ENCODE data around the gene MROH9.

GRCh38 chr1:170959385-170959784 is 24.1 kb downstream of the MROH9 start:
- TF ChIP-seq GATA2 (IDR thresholded peaks at IDR 0.05; ENCODE audit: low read depth, low read length) (no peak), GATA3 (IDR thresholded peaks at IDR 0.05; ENCODE audit: low read depth, low read length) (no peak)

All from SH-SY5Y (cell line).